GM03348 (cell line): ENCODE data around the gene AR.

Experiments used
- DNase-seq: peaks from one replicate; pipeline ENCODE4 v3.0.0; 2012; ENCODE audit warnings: low spot score

Gene AR

DNA sequence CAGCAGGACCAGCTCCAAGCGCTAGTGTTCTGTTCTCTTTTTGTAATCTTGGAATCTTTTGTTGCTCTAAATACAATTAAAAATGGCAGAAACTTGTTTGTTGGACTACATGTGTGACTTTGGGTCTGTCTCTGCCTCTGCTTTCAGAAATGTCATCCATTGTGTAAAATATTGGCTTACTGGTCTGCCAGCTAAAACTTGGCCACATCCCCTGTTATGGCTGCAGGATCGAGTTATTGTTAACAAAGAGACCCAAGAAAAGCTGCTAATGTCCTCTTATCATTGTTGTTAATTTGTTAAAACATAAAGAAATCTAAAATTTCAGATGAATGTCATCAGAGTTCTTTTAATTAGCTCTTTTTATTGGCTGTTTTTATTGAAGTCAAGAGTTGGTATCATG, 186.5 kb downstream of the AR start:
- DNase-seq: no peak

DNA sequence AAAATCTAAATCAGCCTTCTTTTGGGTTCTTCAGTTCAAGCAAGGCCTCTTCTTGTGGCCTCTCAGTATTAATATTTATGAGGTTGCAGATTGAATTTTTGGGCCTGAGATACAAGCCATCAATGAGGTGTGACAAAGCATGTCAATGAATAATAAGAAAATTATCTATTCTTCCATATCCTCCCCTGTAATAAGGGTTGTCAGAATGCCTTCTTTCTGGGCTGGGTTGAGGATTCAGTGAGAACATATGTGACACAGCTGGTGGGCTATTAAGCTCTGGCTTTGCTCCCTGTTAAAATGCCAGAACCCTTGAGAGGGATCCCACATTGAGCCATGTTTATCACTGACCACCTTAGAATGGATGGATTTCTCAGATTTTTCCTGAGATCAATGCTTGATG, 187.2 kb downstream of the AR start:
- no peak for DNase-seq

DNA sequence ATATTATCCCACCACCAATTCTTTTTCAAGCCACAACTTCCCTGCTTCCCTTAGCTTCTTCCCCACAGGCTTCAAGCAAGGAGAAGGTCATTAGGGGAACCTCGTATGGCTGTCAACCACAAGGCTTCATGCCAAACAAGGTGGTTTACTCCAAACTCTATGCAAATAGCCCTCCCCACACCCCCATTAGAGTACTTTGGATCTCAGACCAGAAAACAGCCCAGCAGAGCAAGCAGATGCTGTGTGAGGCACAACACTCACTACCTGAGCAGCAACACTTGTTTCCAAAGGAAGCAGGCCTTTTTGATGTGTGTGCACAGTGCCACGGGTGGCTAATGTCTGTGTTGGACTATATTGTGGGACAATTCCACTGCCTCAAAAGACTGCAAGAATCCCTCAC, 189.0 kb downstream of the AR start:
- DNase-seq: no peak

- no peak for DNase-seq
Measured at GRCh38 chrX:67734111-67734753, 190.4 kb downstream of the AR start.

GRCh38 chrX:67749536-67749935, 205.7 kb downstream of the AR start:
- no peak for DNase-seq

DNA sequence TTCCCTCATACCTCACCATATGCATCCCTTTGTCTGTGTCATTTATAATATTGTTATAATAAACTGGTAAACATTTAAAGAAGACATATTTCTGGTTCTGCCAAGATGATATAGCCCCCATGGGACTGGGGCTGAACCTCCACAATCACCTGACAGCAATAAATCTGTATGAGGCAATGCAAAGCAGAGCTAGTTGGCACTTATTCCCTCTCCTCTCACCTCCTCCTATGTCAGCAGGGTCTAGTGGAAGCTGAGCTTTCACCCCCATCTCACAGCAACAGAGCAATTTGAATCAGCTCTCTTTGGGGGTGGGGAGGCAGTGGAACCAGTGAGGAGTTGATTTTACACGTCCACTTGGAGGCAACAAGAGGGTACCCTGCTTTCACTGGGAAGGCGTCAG, 206.9 kb downstream of the AR start:
- DNase-seq: no peak

GRCh38 chrX:67759018-67759417, 215.2 kb downstream of the AR start:
- no peak for DNase-seq

GRCh38 chrX:67777148-67777547, 233.3 kb downstream of the AR start:
- DNase-seq: no peak

- no peak for DNase-seq
Measured at GRCh38 chrX:67779099-67779498, 235.3 kb downstream of the AR start.
